Effector memory CD4-positive, alpha-beta T cell (primary cell): Measurements from ENCODE around the gene RCN1.

Experiments
- DNase-seq, 3 donors: peaks; one replicate each; pipeline ENCODE4 v3.0.0-alpha.2; 2020
- H3K27ac ChIP-seq: 2 replicates; pipeline ENCODE4 v1.7.0; 2013; ENCODE audit warnings: mild to moderate bottlenecking, low read length, moderate library complexity; ENCODE audit not compliant: insufficient read depth, poor library complexity, severe bottlenecking
- H3K27me3 ChIP-seq: replicated peaks from 2 replicates; pipeline ENCODE4 v1.7.0; 2013; ENCODE audit warnings: mild to moderate bottlenecking, low read length; ENCODE audit not compliant: insufficient read depth, control insufficient read depth, poor library complexity, severe bottlenecking
- H3K36me3 ChIP-seq: 2 replicates; pipeline ENCODE4 v1.7.0; 2013; ENCODE audit warnings: mild to moderate bottlenecking, low read length, moderate library complexity; ENCODE audit not compliant: control insufficient read depth, insufficient read depth
- H3K4me1 ChIP-seq: 2 replicates; pipeline ENCODE4 v1.7.0; 2013; ENCODE audit warnings: low read length, mild to moderate bottlenecking; ENCODE audit not compliant: control insufficient read depth, insufficient read depth, poor library complexity, severe bottlenecking
- H3K4me3 ChIP-seq: 2 replicates; pipeline ENCODE4 v1.7.0; 2013; ENCODE audit warnings: low read length, low read depth, mild to moderate bottlenecking; ENCODE audit not compliant: insufficient read depth, poor library complexity, severe bottlenecking
- H3K9me3 ChIP-seq: 2 replicates; pipeline ENCODE4 v1.7.0; 2013; ENCODE audit warnings: mild to moderate bottlenecking, low read length, moderate library complexity; ENCODE audit not compliant: control insufficient read depth
- total RNA-seq, 3 donors: gene quantifications; one replicate each; lab custom pipeline; 2026; lab: John Stamatoyannopoulos, UW

RCN1 gene
- 3.8 to 6.6 (median 5.4) reads per million in 3 donors for total RNA-seq

- peak within 1 kb of the TSS; percentile 90 for H3K4me3 ChIP-seq
- no peaks in the 10 kb centered on the region for H3K27me3 ChIP-seq
- no peaks in the 10 kb centered on the region for H3K36me3 ChIP-seq
- no peaks in the 10 kb centered on the region for H3K9me3 ChIP-seq
- peaks cover 8% of the 10 kb centered on the region for H3K4me1 ChIP-seq
- H3K27ac ChIP-seq = peak within 1 kb of the TSS; percentile 43
- DNase-seq = peak; percentile 4 to 8 (median 4)
Observed at GRCh38 chr11:32090545-32091370, at the start of gene RCN1. Gene RCN1 (plus strand): TSS chr11:32091074. CDS start chr11:32091197, 123 bp downstream.

GRCh38 chr11:32043737-32044136 lies 47.1 kb upstream of the RCN1 start:
- no peak for DNase-seq
- no peaks in the 10 kb centered on the region for H3K4me1 ChIP-seq
- no peaks in the 10 kb centered on the region for H3K27me3 ChIP-seq
- no peaks in the 10 kb centered on the region for H3K36me3 ChIP-seq
- no peak overlapping the region for H3K4me3 ChIP-seq
- H3K9me3 ChIP-seq = no peaks in the 10 kb centered on the region
- no peak overlapping the region for H3K27ac ChIP-seq

- H3K4me1 ChIP-seq = no peaks in the 10 kb centered on the region
- DNase-seq = no peak
- no peaks in the 10 kb centered on the region for H3K9me3 ChIP-seq
- H3K27me3 ChIP-seq = no peaks in the 10 kb centered on the region
- H3K4me3 ChIP-seq = no peak overlapping the region
- H3K36me3 ChIP-seq = no peaks in the 10 kb centered on the region
- H3K27ac ChIP-seq = no peak overlapping the region
Observed at GRCh38 chr11:32044158-32044863, 46.6 kb upstream of the RCN1 start.

- Histone ChIP-seq H3K27ac (no peak overlapping the region), H3K4me1 (no peaks in the 10 kb centered on the region), H3K4me3 (no peak overlapping the region), H3K36me3 (no peaks in the 10 kb centered on the region), H3K27me3 (no peaks in the 10 kb centered on the region), H3K9me3 (no peaks in the 10 kb centered on the region)
- no peak for DNase-seq
Observed at GRCh38 chr11:32045456-32045855, 45.4 kb upstream of the RCN1 start.

DNA sequence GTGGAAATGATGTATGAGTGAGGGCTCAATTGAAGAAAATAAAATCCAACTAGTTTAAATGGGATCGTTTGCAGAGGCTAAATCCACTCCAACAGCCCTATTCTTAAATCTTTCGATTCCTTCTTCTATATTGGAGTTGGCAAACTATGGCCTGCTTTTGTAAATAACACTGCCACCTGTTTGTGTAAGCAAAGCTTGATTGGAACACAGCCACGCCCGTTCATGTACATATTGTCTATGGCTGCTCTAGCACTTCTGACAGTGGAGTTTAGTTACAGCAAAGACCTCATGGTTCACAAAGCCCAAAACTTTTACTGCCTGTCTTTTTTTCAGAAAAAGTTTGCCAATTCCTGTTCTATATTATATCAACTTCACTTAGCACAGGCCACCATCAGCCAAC lies 40.6 kb upstream of the RCN1 start:
- Histone ChIP-seq H3K36me3 (no peaks in the 10 kb centered on the region), H3K27me3 (no peaks in the 10 kb centered on the region), H3K27ac (no peak overlapping the region), H3K4me1 (no peaks in the 10 kb centered on the region), H3K9me3 (no peaks in the 10 kb centered on the region), H3K4me3 (no peak overlapping the region)
- DNase-seq = no peak

DNA sequence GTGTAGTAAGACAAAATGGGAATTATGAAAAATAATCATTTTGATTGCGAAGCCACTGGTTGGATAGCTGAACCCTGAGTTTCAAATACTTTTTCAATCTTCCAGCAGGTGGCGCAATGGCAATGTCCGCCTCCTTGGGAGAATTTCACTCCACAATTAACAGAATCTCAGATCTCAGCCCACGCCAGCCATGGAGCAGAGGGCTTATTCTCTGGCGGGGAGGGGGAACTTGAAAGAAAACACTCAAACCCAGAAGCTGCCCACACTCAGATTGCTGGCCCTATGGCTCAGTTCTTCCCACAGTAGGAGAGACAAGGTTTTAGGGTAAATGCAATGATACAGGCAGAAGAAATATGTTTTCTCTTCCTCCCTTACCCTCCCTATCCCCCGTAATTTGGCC lies 38.7 kb upstream of the RCN1 start:
- no peaks in the 10 kb centered on the region for H3K4me1 ChIP-seq
- peak in 2 of 3 donors; percentile 1 to 24 for DNase-seq
- H3K27ac ChIP-seq = no peak overlapping the region
- H3K27me3 ChIP-seq = no peaks in the 10 kb centered on the region
- no peaks in the 10 kb centered on the region for H3K36me3 ChIP-seq
- H3K4me3 ChIP-seq = no peak overlapping the region
- no peaks in the 10 kb centered on the region for H3K9me3 ChIP-seq

GRCh38 chr11:32053151-32053888 lies 37.6 kb upstream of the RCN1 start:
- Histone ChIP-seq H3K36me3 (no peaks in the 10 kb centered on the region), H3K27me3 (no peaks in the 10 kb centered on the region), H3K27ac (no peak overlapping the region), H3K9me3 (no peaks in the 10 kb centered on the region), H3K4me1 (no peaks in the 10 kb centered on the region), H3K4me3 (no peak overlapping the region)
- DNase-seq = no peak

- Histone ChIP-seq H3K4me3 (no peak overlapping the region), H3K36me3 (no peaks in the 10 kb centered on the region), H3K4me1 (no peaks in the 10 kb centered on the region), H3K27ac (no peak overlapping the region), H3K27me3 (no peaks in the 10 kb centered on the region), H3K9me3 (no peaks in the 10 kb centered on the region)
- no peak for DNase-seq
Observed at GRCh38 chr11:32055861-32056260, 35.0 kb upstream of the RCN1 start.

GRCh38 chr11:32056438-32056837 lies 34.4 kb upstream of the RCN1 start:
- H3K4me3 ChIP-seq = no peak overlapping the region
- H3K36me3 ChIP-seq = no peaks in the 10 kb centered on the region
- H3K4me1 ChIP-seq = no peaks in the 10 kb centered on the region
- H3K27ac ChIP-seq = no peak overlapping the region
- no peaks in the 10 kb centered on the region for H3K27me3 ChIP-seq
- no peaks in the 10 kb centered on the region for H3K9me3 ChIP-seq
- DNase-seq = no peak
